Mucosa of descending colon (tissue), 3 donors: ENCODE results near the gene FBLN1. TPM values are rescaled to one million over a fixed set of nuclear protein-coding genes. Genes with fewer than 3 reads are reported as not detected.

Source experiments
- ATAC-seq: fragments of 200-7000 bp; cut with Tn5 transposase; one replicate; pipeline ENCODE4 v1.9.1; 2020; ENCODE audit warnings: mild to moderate bottlenecking, moderate library complexity
- DNase-seq, 3 donors: peaks; one replicate each; pipeline ENCODE4 v3.0.0-alpha.2; 2020
- H3K36me3 ChIP-seq: fragments of 200-600 bp; one replicate; pipeline ENCODE4 v1.8.0; 2021; ENCODE audit warnings: low read depth, mild to moderate bottlenecking
- H3K4me1 ChIP-seq: fragments of 200-600 bp; one replicate; pipeline ENCODE4 v1.8.0; 2021; ENCODE audit warnings: low read depth, mild to moderate bottlenecking
- H3K4me3 ChIP-seq: fragments of 200-600 bp; one replicate; pipeline ENCODE4 v1.8.0; 2021; ENCODE audit warnings: mild to moderate bottlenecking
- H3K9me3 ChIP-seq: fragments of 200-600 bp; one replicate; pipeline ENCODE4 v1.8.0; 2021; ENCODE audit warnings: mild to moderate bottlenecking
- intact Hi-C, 2 donors: fragments of 100-400 bp; cut with DNase I in 1 of 2; cut with micrococcal nuclease in 1 of 2; formaldehyde crosslinking; loops; one replicate each; pipeline versions ENCODE4 v1.11.0 to v1.11.1; 2022; cut with DNase I, micrococcal nuclease
- total RNA-seq, 3 donors: library from RNA; stranded (reverse); fragmentation: NEBNext Ultra II Directional in 2 of 3; extraction: Animal tissue kit (Norgen Biotek cat#: 25700) in 2 of 3; gene quantifications; one replicate each; pipeline versions ENCODE4 v1.2.1 to v1.2.4, GENCODE V29; 2021 to 2023
- TF ChIP-seq, protein P1 (sequence below): fragments of 200-600 bp; IDR thresholded peaks from one replicate; pipeline ENCODE4 v1.8.0; 2022; ENCODE audit warnings: antibody characterized with exemption, mild to moderate bottlenecking
- donor health status: DM: no; HTN: no; CAD: no; lungs with moderate emphysema.
- donor health status: DM: no; HTN: no; CAD: no.
- donor health status: DM: no; HTN: yes; CAD: no.

The FBLN1 gene
- total RNA-seq, 3 donors from 2014 or later: 34.1 to 198 (median 88.3) TPM

DNA sequence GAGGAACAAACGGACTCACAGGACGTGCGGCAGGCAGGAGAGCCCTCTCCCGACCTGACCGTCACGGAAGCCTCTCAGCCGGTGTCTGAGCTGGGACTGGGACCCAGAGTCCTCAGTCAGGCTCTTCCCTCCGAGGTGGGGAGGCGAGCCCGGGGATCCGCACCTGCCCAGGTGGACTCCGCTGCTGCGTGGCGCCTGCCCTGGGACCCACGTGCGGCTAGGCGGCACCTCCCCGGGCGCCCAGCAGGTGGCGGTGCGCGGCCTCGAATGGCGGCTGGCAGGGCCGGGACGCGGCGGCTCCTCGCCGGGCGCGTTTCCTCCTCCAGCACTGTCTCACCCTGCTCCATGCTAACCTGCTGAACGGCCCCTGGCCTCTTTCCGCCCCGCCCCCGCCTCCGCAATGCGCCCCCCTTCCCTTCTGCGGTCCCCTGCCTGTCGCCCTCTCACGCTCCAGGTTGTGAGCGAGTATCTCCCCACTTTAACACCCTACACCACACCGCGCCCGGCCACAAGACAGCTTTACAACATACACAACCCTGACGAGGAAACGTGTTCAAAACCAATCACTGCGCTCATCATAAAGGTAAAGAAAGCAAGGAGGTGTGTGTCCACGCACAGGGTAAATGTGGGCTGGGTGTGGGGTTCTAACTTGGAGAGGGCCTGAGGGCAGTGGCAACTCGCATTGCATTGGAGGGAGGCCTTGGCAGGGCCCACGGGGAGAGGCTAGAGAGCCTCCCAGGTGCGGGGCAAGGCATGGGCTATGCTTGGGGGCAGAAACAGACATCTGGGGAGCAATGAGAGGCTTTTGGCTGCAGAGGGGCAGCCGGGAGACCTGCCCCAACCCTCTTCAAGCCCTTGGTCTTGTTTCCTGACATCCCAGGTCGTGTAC is 143.1 kb downstream of the FBLN1 start:
- Histone ChIP-seq H3K4me3 (no peak overlapping the region), H3K9me3 (no peaks in the 10 kb centered on the region), H3K4me1 (no peaks in the 10 kb centered on the region), H3K36me3 (no peaks in the 10 kb centered on the region)
- DNase-seq (peak; percentile 73 to 89 (median 85)), ATAC-seq (peak; percentile 99)
- TF ChIP-seq, protein P1, sequence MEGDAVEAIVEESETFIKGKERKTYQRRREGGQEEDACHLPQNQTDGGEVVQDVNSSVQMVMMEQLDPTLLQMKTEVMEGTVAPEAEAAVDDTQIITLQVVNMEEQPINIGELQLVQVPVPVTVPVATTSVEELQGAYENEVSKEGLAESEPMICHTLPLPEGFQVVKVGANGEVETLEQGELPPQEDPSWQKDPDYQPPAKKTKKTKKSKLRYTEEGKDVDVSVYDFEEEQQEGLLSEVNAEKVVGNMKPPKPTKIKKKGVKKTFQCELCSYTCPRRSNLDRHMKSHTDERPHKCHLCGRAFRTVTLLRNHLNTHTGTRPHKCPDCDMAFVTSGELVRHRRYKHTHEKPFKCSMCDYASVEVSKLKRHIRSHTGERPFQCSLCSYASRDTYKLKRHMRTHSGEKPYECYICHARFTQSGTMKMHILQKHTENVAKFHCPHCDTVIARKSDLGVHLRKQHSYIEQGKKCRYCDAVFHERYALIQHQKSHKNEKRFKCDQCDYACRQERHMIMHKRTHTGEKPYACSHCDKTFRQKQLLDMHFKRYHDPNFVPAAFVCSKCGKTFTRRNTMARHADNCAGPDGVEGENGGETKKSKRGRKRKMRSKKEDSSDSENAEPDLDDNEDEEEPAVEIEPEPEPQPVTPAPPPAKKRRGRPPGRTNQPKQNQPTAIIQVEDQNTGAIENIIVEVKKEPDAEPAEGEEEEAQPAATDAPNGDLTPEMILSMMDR: peak; percentile 94
- intact Hi-C loops: loop anchor here in 1 of 2 donors (10.0 kb wide), 1 partner anchor 219 kb away; no protein-coding TSS in a partner anchor

DNA sequence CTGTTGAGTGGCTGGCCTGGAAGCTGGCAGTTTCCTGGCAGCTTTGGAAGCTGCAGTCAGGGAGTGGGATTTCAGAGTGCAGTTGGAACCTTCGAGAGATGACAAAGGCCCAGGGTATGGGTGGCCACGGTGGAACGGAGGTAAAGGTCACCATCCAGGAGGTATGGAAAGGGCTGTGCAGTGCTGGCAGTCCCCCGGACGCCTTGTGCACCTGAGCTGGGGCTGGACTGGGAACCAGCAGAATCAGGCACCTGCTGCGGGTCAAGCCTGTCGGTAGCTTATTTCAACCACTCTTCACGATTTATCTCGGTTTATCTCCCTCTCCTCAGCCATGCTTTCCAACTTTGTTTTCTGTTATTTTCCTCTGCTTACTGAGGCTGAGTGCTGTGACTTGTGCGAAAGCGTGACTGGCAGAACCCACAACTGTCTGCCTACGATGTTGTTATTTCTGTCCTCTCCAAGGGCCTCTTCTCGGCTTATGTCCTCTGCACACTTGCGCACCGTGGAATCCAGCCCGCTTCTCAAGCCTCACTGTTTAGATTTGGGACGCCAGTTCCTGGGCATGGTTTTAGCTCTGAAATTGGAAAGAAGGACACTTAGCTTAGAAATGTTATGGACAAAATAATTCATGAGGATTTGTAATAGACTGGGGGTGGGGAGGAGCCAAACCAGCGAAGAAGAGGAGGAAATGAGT is 145.0 kb downstream of the FBLN1 start:
- Histone ChIP-seq H3K4me1 (no peaks in the 10 kb centered on the region), H3K36me3 (no peaks in the 10 kb centered on the region), H3K9me3 (no peaks in the 10 kb centered on the region), H3K4me3 (no peak overlapping the region)
- TF ChIP-seq, protein P1: no peak
- ATAC-seq: no peak
- intact Hi-C loops: loop anchor here in 1 of 2 donors (10.0 kb wide), 1 partner anchor 217 kb away; no protein-coding TSS in a partner anchor
- no peak for DNase-seq

DNA sequence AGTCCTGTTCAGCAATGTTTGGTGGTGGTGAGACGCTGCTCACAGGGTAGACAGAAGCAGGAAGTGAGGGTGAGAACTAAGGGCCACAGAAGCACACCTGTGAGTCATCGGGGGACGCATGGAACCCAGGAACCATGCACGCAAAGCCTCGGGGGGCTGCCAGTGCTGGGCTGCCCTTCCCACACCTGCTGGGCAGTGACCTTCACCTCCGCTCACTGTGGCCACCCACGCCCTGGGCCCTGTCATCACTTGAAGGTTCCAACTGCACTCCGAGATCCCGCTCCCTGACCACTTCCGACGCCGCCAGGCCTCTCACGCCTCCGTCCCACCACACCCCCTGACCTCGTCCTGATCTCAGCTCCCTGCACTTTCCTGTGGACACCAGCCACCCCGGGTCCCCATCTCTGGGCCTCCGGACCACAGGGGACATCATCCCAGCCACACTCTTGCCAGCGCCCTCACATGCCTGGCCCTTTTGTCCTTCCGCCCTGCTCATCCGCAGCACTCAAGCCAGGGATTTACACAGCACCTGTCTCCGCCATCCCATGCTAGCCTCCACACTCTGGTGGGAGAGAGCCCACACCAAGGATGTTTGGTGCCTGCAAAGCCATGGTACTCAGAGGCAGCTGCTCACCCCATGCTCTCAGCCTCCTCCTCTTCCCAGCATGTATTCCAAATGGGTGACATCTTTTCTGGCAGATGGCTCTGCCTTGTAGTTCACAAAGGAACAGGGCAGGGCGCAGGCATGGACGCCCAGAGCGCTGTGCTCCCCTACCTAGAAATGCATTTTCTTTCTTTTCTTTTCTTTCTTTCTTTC is 145.8 kb downstream of the FBLN1 start:
- TF ChIP-seq, protein P1: no peak
- ATAC-seq: no peak
- intact Hi-C loops: loop anchor here in 1 of 2 donors (10.0 kb wide), 1 partner anchor 216 kb away; no protein-coding TSS in a partner anchor
- no peaks in the 10 kb centered on the region for H3K36me3 ChIP-seq
- H3K4me1 ChIP-seq: no peaks in the 10 kb centered on the region
- no peak overlapping the region for H3K4me3 ChIP-seq
- no peak for DNase-seq
- no peaks in the 10 kb centered on the region for H3K9me3 ChIP-seq

DNA sequence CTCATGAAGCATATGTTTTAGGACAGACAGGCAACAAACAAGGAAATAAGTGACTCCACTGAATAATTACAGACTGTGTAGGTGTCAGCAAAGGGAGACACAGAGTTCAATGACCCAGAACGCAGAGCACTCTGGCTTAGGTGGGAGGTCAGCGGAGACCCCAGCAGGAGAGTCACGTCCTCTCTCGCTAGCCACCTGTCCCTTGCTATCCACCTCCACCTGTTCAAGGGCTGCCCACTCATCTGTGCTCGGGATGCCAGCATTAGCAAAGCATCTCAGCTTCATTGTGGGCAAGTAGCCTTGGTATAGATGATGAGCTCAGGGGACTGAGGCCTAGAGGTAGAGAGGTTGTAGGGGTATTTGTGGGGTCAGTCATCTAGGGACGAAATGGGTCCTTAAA is 147.1 kb downstream of the FBLN1 start:
- DNase-seq: no peak
- TF ChIP-seq, protein P1: no peak
- ATAC-seq: no peak
- intact Hi-C loops: loop anchor here in 1 of 2 donors (10.0 kb wide), 1 partner anchor 215 kb away; no protein-coding TSS in a partner anchor
- no peaks in the 10 kb centered on the region for H3K4me1 ChIP-seq
- H3K9me3 ChIP-seq: no peaks in the 10 kb centered on the region
- no peaks in the 10 kb centered on the region for H3K36me3 ChIP-seq
- no peak overlapping the region for H3K4me3 ChIP-seq

DNA sequence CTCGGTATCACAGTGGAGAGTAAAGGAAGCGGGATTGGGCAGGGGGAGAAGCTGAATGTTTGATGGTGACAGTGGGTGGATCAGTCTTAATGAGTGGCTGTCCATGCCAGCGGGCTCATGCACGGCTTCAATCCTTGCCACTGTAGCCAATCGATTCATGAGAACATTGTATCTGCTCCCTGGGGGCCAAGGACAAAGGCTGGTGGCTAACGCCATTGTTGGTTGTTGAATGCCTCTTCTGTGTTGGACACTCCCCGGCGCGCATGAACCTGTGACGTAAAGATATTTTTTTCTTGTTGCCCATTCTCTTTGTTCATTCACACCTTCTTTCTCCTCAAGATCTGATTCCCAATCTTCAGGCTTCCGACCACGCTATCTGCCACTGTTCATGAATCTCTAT is 148.0 kb downstream of the FBLN1 start:
- intact Hi-C loops: no loop called here
- Histone ChIP-seq H3K4me3 (no peak overlapping the region), H3K4me1 (no peaks in the 10 kb centered on the region), H3K36me3 (no peaks in the 10 kb centered on the region), H3K9me3 (no peaks in the 10 kb centered on the region)
- ATAC-seq: no peak
- no peak for DNase-seq
- TF ChIP-seq, protein P1: no peak
